Activated naive CD4-positive, alpha-beta T cell treated with anti-CD3 and anti-CD28 coated beads, Interleukin-2, amount 50 U/mL, for 24 hours (primary cell): Measurements from ENCODE around the gene MAN1A1.

Experiments
- H3K27ac Mint-ChIP-seq: one replicate; pipeline ENCODE4 v1.8.0; 2021; ENCODE audit warnings: mild to moderate bottlenecking, mixed read lengths
- H3K27me3 Mint-ChIP-seq: one replicate; pipeline ENCODE4 v1.8.0; 2021; ENCODE audit warnings: mixed read lengths
- H3K36me3 Mint-ChIP-seq: one replicate; pipeline ENCODE4 v1.8.0; 2021; ENCODE audit warnings: mixed read lengths
- H3K4me1 Mint-ChIP-seq: one replicate; pipeline ENCODE4 v1.8.0; 2021; ENCODE audit warnings: mixed read lengths
- H3K4me3 Mint-ChIP-seq: one replicate; pipeline ENCODE4 v1.8.0; 2021; ENCODE audit warnings: mild to moderate bottlenecking, mixed read lengths
- H3K9me3 Mint-ChIP-seq: one replicate; pipeline ENCODE4 v1.8.0; 2021; ENCODE audit warnings: mixed read lengths

Gene MAN1A1

DNA sequence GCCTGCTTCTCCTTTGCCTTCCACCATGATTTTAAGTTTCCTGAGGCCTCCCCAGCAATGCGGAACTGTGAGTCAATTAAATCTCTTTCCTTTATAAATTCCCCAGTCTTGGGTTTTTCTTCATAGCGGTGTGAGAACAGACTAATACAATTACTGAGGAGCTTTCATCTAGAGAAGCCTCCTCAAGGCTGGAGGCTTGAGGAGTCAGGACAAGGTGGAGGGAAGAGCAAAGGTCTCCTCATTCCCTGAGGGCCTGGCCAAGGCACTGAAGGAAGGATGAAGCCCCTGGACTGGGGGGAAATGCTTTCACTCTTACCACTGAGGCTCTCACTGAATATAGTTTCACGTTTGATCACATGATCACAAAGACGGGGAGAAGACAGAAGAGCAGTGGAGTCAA lies 118.2 kb downstream of the MAN1A1 start:
- Mint-ChIP-seq H3K4me1 (no peaks in the 10 kb centered on the region), H3K27ac (no peak overlapping the region), H3K4me3 (no peak overlapping the region), H3K27me3 (no peaks in the 10 kb centered on the region), H3K9me3 (no peaks in the 10 kb centered on the region), H3K36me3 (peaks cover 13% of the 10 kb centered on the region)

DNA sequence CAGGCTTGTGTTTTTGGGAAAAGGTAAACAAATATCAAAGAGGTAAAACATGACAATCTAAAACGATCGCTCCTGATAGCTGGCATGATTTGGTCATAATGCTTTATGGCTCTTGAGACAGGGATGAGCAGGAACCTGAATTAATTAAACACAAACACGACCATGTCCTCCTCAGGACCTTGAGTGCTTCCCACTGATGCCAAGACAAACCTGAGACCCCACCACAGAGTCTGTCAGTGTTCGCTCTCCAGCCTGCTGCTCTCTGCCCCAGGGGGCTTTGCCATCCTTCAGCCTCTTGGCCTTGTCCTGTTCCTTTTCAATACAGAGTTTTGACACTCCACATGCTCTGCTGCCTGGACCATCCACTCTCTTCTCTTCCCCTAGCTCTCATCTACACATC lies 119.4 kb downstream of the MAN1A1 start:
- Mint-ChIP-seq H3K4me1 (no peaks in the 10 kb centered on the region), H3K4me3 (no peak overlapping the region), H3K27ac (no peak overlapping the region), H3K9me3 (no peaks in the 10 kb centered on the region), H3K27me3 (no peaks in the 10 kb centered on the region), H3K36me3 (peaks cover 11% of the 10 kb centered on the region)

DNA sequence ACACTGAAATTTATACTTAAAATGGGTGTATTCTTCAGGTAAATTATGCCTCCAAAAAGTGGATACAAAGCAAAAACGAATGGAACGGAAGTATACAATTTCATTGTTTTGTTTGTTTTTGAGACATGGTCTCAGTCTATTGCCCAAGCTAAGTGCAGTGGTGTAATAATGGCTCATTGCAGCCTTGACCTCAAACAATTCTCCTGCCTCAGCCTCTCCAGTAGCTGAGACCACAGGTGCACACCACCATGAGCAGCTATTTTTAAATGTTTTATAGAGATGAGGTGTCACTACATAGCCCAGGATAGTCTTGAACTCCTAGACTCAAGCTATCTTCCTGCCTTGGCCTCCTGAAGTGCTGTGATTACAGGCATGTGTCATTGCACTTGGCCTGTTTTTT lies 122.2 kb downstream of the MAN1A1 start:
- no peaks in the 10 kb centered on the region for H3K4me1 Mint-ChIP-seq
- H3K9me3 Mint-ChIP-seq, result no peaks in the 10 kb centered on the region
- H3K36me3 Mint-ChIP-seq, result peaks cover 7% of the 10 kb centered on the region
- H3K4me3 Mint-ChIP-seq, result no peak overlapping the region
- no peak overlapping the region for H3K27ac Mint-ChIP-seq
- no peaks in the 10 kb centered on the region for H3K27me3 Mint-ChIP-seq

DNA sequence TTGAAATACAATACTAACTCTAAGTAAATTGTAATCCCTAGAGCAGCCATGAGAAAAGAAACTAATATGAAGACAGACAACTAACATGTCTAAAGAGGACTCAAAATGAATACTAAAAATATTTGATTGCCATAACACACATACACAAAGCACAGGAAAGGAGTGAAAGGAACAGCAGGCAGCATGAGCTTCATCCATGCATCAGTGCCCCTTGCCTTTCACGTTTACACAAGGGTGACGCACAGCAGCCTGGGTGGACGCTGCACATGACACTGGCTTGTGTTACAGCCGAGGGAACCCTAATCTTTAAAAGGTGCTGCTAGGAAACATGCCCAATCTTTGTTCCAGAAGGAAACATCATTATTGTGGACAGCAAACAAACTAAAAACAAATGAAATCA lies 123.5 kb downstream of the MAN1A1 start:
- H3K9me3 Mint-ChIP-seq, result no peaks in the 10 kb centered on the region
- H3K36me3 Mint-ChIP-seq, result peaks cover 3% of the 10 kb centered on the region
- H3K4me1 Mint-ChIP-seq, result no peaks in the 10 kb centered on the region
- H3K27ac Mint-ChIP-seq, result no peak overlapping the region
- H3K27me3 Mint-ChIP-seq, result no peaks in the 10 kb centered on the region
- H3K4me3 Mint-ChIP-seq, result no peak overlapping the region

DNA sequence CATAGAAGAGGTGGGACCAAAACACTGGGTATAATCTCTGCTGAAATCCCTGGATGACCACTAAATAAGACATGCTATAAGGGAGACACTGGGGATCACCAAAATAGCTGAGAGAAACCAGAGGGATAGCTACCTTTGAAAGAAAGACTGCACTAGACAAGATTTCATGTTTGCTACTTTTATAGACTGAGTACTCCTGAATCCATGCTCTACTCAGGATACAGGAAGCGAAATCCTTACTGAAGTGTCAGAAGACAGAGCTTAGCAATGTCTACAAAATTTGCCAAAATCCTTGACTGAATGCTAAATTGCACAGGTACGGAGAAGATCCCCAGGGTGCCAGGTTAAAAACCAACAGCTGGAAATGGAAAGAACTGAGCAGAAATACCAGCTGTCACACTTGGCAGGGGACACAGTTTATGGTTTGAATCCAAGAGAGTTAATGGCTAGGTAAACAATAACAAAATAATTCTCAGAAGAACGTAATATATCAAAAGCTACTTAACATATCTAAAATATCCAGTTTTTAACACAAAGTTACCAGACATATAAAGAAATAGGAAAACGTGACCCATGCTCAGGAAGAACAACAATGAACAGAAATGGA lies 125.4 kb downstream of the MAN1A1 start:
- Mint-ChIP-seq H3K4me1 (no peaks in the 10 kb centered on the region), H3K27ac (no peak overlapping the region)

DNA sequence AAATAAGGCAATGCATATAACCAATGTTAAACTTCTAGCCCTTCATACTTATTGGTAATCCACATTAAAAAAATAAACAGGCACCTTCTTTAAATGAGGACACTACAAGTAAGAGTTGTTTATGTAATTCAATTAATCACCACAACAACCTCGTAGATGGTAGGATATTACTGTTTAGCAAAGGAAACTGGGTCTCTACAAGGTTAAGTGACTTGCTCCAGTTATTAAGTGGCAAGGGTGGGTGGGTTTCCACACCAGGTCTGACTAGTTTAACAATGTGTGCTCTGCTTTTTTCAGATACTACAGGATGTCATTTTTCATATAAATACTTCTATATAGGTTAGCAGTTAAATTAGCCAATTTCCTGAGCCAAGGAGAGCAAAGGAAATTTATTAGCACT lies 129.1 kb downstream of the MAN1A1 start:
- no peaks in the 10 kb centered on the region for H3K27me3 Mint-ChIP-seq
- no peak overlapping the region for H3K4me3 Mint-ChIP-seq
- H3K9me3 Mint-ChIP-seq, result no peaks in the 10 kb centered on the region
- H3K4me1 Mint-ChIP-seq, result no peaks in the 10 kb centered on the region
- H3K27ac Mint-ChIP-seq, result no peak overlapping the region
- peaks cover 1% of the 10 kb centered on the region for H3K36me3 Mint-ChIP-seq

More for the DNA sequence above, 125.4 kb downstream of the MAN1A1 start:
- Mint-ChIP-seq H3K9me3 (no peaks in the 10 kb centered on the region), H3K27me3 (no peaks in the 10 kb centered on the region), H3K4me3 (no peak overlapping the region), H3K36me3 (peaks cover 3% of the 10 kb centered on the region)

DNA sequence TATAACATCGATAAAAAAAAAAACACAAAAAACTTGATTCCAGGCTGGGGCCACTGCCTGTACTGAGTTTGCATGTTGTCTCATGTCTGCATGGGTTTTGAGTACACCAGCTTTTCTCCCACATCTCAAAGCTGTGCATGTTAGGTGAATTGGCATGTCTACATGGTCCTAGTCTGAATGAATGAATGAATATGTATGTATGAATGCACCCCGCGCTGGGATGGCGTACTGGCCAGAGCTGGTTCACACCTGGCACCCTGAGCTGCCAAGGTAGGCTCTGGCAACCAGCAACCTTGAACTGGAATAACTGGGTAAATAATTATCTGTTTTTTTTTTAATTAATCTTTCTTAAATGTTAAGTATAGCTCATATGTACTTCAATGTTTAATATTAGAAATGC lies 131.0 kb downstream of the MAN1A1 start:
- Mint-ChIP-seq H3K9me3 (no peaks in the 10 kb centered on the region), H3K27me3 (no peaks in the 10 kb centered on the region), H3K27ac (no peak overlapping the region), H3K36me3 (peaks cover 1% of the 10 kb centered on the region), H3K4me3 (no peak overlapping the region), H3K4me1 (no peaks in the 10 kb centered on the region)

DNA sequence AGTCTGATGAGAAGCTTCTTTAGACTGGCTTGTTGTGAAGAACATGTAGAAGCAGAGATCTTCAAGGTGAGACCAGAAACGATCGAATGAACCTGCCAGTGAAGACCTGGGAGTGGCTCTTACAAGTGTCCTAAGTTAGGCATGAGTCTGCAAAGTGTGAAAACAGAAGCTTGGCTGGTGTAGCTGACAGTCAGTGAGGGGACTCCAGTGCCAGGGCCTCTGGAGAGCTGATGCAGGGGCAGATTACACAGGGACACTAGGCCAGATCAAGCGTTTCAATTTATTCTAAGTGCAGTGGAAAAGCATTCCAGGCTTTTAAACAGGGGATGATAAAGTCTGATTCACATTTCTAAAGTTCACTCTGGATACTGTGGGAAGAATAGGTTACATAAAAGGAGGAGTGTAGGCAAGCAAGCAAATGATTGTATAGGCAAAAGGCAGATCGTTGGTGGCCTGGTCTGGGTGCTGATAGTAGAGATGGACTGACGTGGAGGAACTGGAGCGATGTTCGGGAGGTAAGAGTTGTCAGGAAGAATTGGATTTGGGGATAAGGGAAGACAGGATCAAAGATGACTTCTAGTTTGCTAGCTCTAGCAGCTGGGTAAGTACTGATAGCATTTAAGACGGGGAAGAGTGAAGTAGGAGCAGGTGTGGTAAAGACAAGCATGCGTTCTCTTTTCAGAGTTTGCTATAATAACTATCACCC lies 133.5 kb downstream of the MAN1A1 start:
- H3K4me1 Mint-ChIP-seq, result no peaks in the 10 kb centered on the region

DNA sequence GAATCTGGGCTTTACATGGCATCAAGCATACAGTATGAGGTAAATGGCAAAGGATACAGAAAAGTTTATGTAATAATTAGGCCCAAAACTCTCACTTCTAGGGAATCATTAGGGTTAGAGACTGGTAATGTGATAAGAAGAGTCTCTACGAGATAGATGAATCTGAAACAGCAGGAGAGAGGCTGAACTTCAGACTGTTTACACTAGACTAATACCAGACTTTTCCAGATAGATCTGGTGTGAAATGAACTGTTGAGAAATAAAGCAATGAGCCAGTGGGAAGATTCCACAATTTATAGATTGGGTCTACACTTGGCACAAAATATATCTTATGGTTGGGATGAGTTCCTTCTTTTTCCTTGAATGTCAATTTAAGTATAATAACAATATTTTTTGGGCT lies 134.3 kb downstream of the MAN1A1 start:
- no peak overlapping the region for H3K4me3 Mint-ChIP-seq
- H3K9me3 Mint-ChIP-seq, result no peaks in the 10 kb centered on the region
- no peaks in the 10 kb centered on the region for H3K36me3 Mint-ChIP-seq
- no peaks in the 10 kb centered on the region for H3K27me3 Mint-ChIP-seq
- H3K4me1 Mint-ChIP-seq, result no peaks in the 10 kb centered on the region
- H3K27ac Mint-ChIP-seq, result no peak overlapping the region

More for the DNA sequence above, 133.5 kb downstream of the MAN1A1 start:
- Mint-ChIP-seq H3K27me3 (no peaks in the 10 kb centered on the region), H3K36me3 (no peaks in the 10 kb centered on the region), H3K27ac (no peak overlapping the region), H3K4me3 (no peak overlapping the region), H3K9me3 (no peaks in the 10 kb centered on the region)

DNA sequence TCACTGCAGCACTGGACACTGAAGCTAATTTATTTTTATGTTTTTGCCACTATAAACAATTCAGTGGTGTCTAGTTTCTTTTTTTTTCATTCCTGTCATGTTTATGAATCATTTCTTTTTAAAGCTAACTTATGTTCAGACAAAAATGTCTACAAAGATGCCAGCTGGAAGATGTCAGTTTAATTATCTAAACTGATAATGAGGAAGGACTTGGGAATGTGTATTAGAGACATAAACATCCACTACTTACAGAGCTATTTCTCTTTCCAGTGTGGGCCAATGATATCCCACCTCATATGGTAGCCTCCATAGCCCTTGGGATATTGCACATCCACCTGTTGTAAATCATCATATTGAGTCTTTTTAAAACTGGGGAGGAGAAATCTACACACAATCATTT lies 139.0 kb downstream of the MAN1A1 start:
- no peaks in the 10 kb centered on the region for H3K9me3 Mint-ChIP-seq
- H3K4me3 Mint-ChIP-seq, result no peak overlapping the region
- H3K36me3 Mint-ChIP-seq, result peaks cover 2% of the 10 kb centered on the region
- no peaks in the 10 kb centered on the region for H3K27me3 Mint-ChIP-seq
- peaks cover 6% of the 10 kb centered on the region for H3K4me1 Mint-ChIP-seq
- no peak overlapping the region for H3K27ac Mint-ChIP-seq

DNA sequence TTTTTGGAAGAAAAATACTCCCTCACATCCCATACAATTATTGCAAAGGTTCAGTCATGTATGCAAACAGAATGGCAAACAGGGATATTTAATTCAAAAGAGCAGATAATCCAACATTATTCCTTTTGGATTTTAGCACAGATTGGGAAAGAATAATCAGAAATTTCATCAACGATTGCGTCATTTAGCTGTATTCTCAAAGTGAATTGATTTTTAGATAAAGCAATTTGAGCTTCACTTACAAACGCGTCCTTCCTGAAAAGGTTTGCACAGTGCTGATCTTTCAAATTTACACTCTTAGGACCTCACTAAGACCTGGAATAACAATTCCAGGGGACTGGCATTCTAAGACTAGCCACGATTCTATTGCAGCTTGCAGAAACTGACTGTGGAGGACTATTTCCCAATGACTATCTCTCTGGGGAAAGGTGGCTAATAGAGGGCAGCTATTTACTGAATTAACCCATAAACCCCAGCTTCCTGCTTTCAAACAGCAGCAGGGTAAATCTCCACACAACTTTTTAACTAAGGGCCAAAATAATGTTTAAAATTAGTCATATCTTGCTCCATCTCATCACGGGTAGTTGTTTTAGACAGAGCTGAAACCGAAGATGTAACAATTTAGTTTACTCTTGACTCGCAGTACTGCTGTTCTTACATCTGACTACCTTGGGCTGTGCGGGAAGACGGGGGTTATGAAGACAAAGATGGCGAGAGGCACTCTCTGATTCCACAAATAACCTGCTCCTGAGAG lies 139.9 kb downstream of the MAN1A1 start:
- Mint-ChIP-seq H3K27me3 (no peaks in the 10 kb centered on the region), H3K4me1 (peaks cover 6% of the 10 kb centered on the region), H3K9me3 (no peaks in the 10 kb centered on the region), H3K27ac (no peak overlapping the region), H3K4me3 (no peak overlapping the region), H3K36me3 (peaks cover 2% of the 10 kb centered on the region)

DNA sequence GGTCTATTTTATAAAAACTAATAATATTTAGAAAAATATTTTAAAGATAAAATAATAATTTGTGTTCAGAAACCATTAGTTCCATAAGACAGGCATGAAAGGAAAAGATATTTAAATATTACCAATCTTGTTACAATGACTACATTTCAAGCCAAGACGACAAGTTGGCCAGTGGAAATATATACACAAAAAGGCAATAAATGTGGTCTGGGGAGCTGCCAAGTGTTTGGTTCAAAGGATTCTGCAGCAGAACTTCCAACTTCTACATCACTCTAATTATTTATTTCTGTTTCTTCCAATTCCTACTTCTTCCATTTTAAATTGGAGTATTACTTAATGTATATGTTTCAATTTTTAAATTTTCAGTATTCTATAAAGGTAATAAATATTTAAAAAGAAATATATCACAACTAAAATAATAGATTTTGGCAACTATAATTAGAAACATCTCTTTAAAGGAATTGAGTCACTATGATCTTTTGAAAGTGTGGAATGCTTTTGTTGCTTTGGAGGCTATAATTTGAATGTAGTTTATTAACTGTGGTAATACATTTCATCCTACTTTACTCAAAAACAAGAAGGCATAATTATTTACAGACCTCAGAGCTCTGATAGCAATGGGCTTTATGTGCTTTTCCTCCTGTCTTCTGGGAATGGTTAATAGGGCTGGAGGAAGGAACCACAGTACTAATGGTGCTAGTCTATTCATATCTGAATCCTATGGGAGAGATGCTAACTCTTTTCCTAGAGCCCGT lies 141.4 kb downstream of the MAN1A1 start:
- Mint-ChIP-seq H3K4me3 (no peak overlapping the region), H3K4me1 (peaks cover 6% of the 10 kb centered on the region), H3K27ac (no peak overlapping the region), H3K9me3 (no peaks in the 10 kb centered on the region), H3K27me3 (no peaks in the 10 kb centered on the region), H3K36me3 (peaks cover 11% of the 10 kb centered on the region)

DNA sequence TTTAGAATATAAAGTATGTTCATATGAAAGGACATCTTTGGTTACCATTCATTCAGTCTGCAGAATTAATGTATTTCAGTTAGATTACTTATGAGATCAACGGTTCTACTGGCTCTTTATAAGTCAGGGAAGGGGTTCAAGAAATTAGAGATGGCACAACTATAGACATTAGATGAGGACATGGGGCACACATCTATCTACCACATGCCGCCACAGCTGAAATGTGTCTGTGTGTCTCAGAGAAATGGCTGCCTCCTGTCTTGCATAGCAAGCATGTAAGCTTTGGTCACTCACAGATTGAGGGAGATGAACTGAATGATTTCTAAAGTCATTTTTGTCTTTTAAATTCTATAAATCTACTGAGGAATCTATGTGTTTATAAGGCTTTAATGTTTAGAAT lies 142.2 kb downstream of the MAN1A1 start:
- Mint-ChIP-seq H3K36me3 (peaks cover 18% of the 10 kb centered on the region), H3K27me3 (no peaks in the 10 kb centered on the region), H3K27ac (no peak overlapping the region), H3K9me3 (no peaks in the 10 kb centered on the region), H3K4me1 (peaks cover 6% of the 10 kb centered on the region), H3K4me3 (no peak overlapping the region)

DNA sequence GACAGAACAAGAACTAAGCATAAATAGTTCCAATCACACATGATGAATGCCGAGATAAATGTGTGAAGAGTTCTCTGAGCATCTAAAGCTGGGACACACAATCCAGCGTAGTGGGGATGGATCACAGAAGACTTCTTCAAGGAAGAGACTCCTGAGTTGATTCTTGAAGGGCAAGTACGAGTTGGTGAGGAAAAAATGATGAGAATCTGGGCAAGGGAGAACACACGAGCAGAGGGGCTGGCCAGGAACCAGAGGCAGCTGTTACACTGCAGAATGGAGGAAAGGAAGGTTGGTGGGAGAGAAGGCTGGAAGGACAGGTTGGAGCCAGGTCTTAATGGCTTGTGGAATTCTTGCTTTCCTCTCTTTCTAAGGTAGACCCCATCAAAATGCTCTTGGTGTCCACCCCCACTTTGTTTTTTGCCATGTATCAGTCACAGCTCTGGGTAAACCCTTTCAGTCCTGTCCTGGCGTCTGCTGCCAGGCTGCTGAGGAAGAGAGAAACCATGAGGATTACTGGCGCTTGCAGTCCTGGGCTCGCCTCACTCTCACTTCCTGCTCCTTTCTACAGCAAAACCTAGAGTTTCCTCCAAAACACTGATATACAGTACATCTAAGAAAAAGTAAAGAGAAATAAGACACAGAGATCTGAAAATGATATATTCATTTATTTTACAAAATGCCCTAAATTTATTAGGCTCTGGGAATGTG lies 143.5 kb downstream of the MAN1A1 start:
- Mint-ChIP-seq H3K4me1 (peaks cover 6% of the 10 kb centered on the region), H3K27ac (no peak overlapping the region), H3K36me3 (peaks cover 21% of the 10 kb centered on the region), H3K27me3 (no peaks in the 10 kb centered on the region), H3K4me3 (no peak overlapping the region), H3K9me3 (no peaks in the 10 kb centered on the region)

DNA sequence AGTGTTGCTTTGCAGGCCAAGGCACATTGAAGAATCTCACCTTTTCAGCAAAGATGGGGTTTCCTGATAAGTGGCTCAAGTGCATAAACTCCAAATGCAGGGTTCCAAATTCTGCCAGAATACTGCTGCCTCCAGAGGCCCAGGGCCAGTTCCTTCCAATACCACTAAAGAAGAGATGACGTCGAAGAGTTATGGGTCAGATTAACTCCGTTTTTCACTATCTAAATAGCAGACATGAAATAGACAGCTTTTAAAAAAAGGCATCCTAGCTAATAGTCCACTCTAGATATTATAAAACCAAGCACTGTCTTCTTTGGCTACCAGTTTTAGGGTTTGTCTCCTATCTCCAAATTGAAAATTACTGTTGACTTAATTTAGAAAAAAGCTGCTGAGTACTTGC lies 144.8 kb downstream of the MAN1A1 start:
- Mint-ChIP-seq H3K36me3 (peaks cover 24% of the 10 kb centered on the region), H3K27me3 (no peaks in the 10 kb centered on the region), H3K4me1 (peaks cover 6% of the 10 kb centered on the region), H3K4me3 (no peak overlapping the region), H3K9me3 (no peaks in the 10 kb centered on the region), H3K27ac (no peak overlapping the region)
